ENCODE measurements around the gene RETREG2. TPM values are rescaled to one million over a fixed set of nuclear protein-coding genes. Genes with fewer than 3 reads are reported as not detected.

Gene RETREG2
- total RNA-seq, 4 donors from 2014 or later: 88.7 to 110 (median 98.3) TPM

GRCh38 chr2:219179601-219180465 lies 1.8 kb downstream of the RETREG2 start:
- TF ChIP-seq POLR2A (IDR thresholded peaks at IDR 0.05) (no peak), CTCF (IDR thresholded peaks at IDR 0.05) (no peak)
- peak in 1 of 2 donors; percentile 83 for DNase-seq (ENCODE audit: low spot score in 2 of 2)
- no peak overlapping the region for H3K4me3 ChIP-seq (ENCODE audit: low read depth, poor library complexity, severe bottlenecking)
- intact Hi-C loops (cut with DNase I; ENCODE audit: low total_unique reads): no loop called here
- 91 to 97% methylated on average over 9 of the region's 9 CpGs for WGBS, 2 donors

- no peak overlapping the region for H3K4me3 ChIP-seq (ENCODE audit: low read depth, poor library complexity, severe bottlenecking)
- 86 to 91% methylated on average over 5 of the region's 5 CpGs for WGBS, 2 donors
- peak in 1 of 2 donors; percentile 54 for DNase-seq (ENCODE audit: low spot score in 2 of 2)
- intact Hi-C loops (cut with DNase I; ENCODE audit: low total_unique reads): no loop called here
- TF ChIP-seq CTCF (IDR thresholded peaks at IDR 0.05) (no peak), POLR2A (IDR thresholded peaks at IDR 0.05) (no peak)
Measured at GRCh38 chr2:219180961-219181360, 2.9 kb downstream of the RETREG2 start.

GRCh38 chr2:219181531-219181930 lies 3.5 kb downstream of the RETREG2 start:
- WGBS, 2 donors: 93 to 96% methylated on average over 6 of the region's 6 CpGs
- intact Hi-C loops (cut with DNase I; ENCODE audit: low total_unique reads): no loop called here
- peak in 1 of 2 donors; percentile 58 for DNase-seq (ENCODE audit: low spot score in 2 of 2)
- H3K4me3 ChIP-seq (ENCODE audit: low read depth, poor library complexity, severe bottlenecking): no peak overlapping the region
- TF ChIP-seq CTCF (IDR thresholded peaks at IDR 0.05) (no peak), POLR2A (IDR thresholded peaks at IDR 0.05) (no peak)

- no peak for TF ChIP-seq POLR2A (IDR thresholded peaks at IDR 0.05)
- no peak for TF ChIP-seq CTCF (IDR thresholded peaks at IDR 0.05)
- peak in 1 of 2 donors; percentile 78 for DNase-seq (ENCODE audit: low spot score in 2 of 2)
Measured at GRCh38 chr2:219182331-219183150, 4.5 kb downstream of the RETREG2 start.

GRCh38 chr2:219183151-219183772 lies 5.2 kb downstream of the RETREG2 start:
- peak in 1 of 2 donors; percentile 76 for DNase-seq (ENCODE audit: low spot score in 2 of 2)
- 90 to 92% methylated on average over 6 of the region's 6 CpGs for WGBS, 2 donors

More at GRCh38 chr2:219182331-219183150, 4.5 kb downstream of the RETREG2 start:
- 55 to 56% methylated on average over 7 to 8 of the region's 8 CpGs for WGBS, 2 donors
- intact Hi-C loops (cut with DNase I; ENCODE audit: low total_unique reads): no loop called here
- H3K4me3 ChIP-seq (ENCODE audit: low read depth, poor library complexity, severe bottlenecking): no peak overlapping the region

More at GRCh38 chr2:219183151-219183772, 5.2 kb downstream of the RETREG2 start:
- H3K4me3 ChIP-seq (ENCODE audit: low read depth, poor library complexity, severe bottlenecking): no peak overlapping the region
- TF ChIP-seq POLR2A (IDR thresholded peaks at IDR 0.05) (no peak), CTCF (IDR thresholded peaks at IDR 0.05) (no peak)
- intact Hi-C loops (cut with DNase I; ENCODE audit: low total_unique reads): no loop called here

Data from lower leg skin (tissue), 4 donors.